A549 (cell line): ENCODE measurements around the gene AP5B1.

ENCODE experiments used
- CBX8 ChIP-seq: fragments of 200-600 bp; sonication (generic); IDR thresholded peaks from 2 replicates; pipeline ENCODE4 v1.6.1; 2016
- CHD2 ChIP-seq: fragments of 150-350 bp; IDR thresholded peaks from 2 replicates; pipeline ENCODE4 v1.6.1; 2014; ENCODE audit warnings: low read length; ENCODE audit not compliant: partially characterized antibody
- EP300 ChIP-seq, 2 experiments: fragments of >200 bp; sonication (Bioruptor Twin); formaldehyde crosslinking; IDR thresholded peaks; 2 replicates in 1 of 2; 3 replicates in 1 of 2; pipeline ENCODE4 v1.6.1; 2016 to 2017
- MAX ChIP-seq: IDR thresholded peaks from 2 replicates; pipeline ENCODE4 v1.6.1; 2012
- MAZ ChIP-seq: fragments of 150-350 bp; IDR thresholded peaks from 2 replicates; pipeline ENCODE4 v1.6.1; 2014; ENCODE audit warnings: antibody characterized with exemption, low read depth, low read length, borderline replicate concordance
- MYC ChIP-seq: IDR thresholded peaks from 2 replicates; pipeline ENCODE4 v1.6.1; 2012; ENCODE audit warnings: mild to moderate bottlenecking, inconsistent platforms, low read length, improper control_type of control experiment, borderline replicate concordance
- POLR2A ChIP-seq: IDR thresholded peaks from 2 replicates; pipeline ENCODE4 v1.6.1; 2012; ENCODE audit warnings: mild to moderate bottlenecking, low read length
- RAD21 ChIP-seq, 2 experiments: fragments of >200 bp in 1 of 2; sonication (Bioruptor Twin) in 1 of 2; formaldehyde crosslinking in 1 of 2; IDR thresholded peaks in 1 of 2; conservative IDR thresholded peaks in 1 of 2; 2 replicates in 1 of 2; 3 replicates in 1 of 2; pipeline ENCODE4 v1.6.1; 2012 to 2018; ENCODE audit warnings: inconsistent platforms in 1 of 2
- RCOR1 ChIP-seq: fragments of 150-350 bp; IDR thresholded peaks from 2 replicates; pipeline ENCODE4 v1.6.1; 2014; ENCODE audit warnings: antibody characterized with exemption, low read length, low read depth
- USF2 ChIP-seq: fragments of 450-650 bp; IDR thresholded peaks from 2 replicates; pipeline ENCODE4 v1.6.1; 2014; ENCODE audit warnings: antibody characterized with exemption
- ZC3H11A ChIP-seq: fragments of 450-650 bp; IDR thresholded peaks from 2 replicates; pipeline ENCODE4 v1.6.1; 2014; ENCODE audit warnings: antibody characterized with exemption, mild to moderate bottlenecking
- TF ChIP-seq, protein P1 (sequence below): fragments of >200 bp; sonication (Bioruptor Twin); formaldehyde crosslinking; IDR thresholded peaks from 3 replicates; pipeline ENCODE4 v1.5.1; 2016

DNA sequence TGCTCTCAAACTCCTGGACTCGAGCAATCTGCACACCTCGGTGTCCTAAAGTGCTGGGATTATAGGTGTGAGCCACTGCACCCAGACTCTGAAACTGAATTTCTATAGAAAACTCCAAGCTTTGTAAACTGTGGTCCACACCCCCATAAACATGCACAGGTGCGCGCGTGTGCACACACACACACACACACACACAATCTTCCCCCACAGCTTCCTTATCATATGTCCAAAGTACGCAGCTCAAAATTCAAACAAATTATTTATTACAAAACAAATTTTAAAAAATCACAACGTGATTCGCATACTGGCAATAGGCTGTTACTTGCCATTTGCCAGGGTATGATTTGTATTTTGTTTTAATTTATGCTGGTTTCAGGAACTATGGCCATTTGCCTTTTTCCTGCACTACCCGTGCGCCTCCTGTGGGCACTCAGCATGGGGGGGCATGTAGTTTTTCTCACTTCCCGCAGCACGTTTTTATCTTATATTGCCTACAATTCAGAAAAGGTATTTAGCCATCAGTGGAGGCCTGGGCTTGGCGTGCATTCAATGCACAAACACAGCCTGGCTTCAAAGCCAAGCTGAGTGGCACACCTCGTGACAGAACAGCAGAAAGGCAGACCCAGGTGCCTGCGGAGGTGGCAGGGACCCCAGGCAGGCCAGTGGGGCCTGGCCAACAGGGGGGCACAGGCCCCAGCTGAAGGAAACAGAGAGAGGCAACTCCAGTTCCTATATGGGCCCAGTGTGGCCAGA lies 42.2 kb upstream of the AP5B1 start:
- TF ChIP-seq EP300 (IDR thresholded peaks at IDR 0.05) (no peak), POLR2A (no peak), MAZ (no peak), RCOR1 (no peak), USF2 (no peak), CBX8 (no peak), ZC3H11A (no peak), RAD21 (conservative IDR thresholded peaks at IDR 0.05 in 1 of 2, IDR thresholded peaks at IDR 0.05 in 1 of 2) (no peak), MYC (no peak), CHD2 (no peak), MAX (no peak)
- TF ChIP-seq, protein P1, sequence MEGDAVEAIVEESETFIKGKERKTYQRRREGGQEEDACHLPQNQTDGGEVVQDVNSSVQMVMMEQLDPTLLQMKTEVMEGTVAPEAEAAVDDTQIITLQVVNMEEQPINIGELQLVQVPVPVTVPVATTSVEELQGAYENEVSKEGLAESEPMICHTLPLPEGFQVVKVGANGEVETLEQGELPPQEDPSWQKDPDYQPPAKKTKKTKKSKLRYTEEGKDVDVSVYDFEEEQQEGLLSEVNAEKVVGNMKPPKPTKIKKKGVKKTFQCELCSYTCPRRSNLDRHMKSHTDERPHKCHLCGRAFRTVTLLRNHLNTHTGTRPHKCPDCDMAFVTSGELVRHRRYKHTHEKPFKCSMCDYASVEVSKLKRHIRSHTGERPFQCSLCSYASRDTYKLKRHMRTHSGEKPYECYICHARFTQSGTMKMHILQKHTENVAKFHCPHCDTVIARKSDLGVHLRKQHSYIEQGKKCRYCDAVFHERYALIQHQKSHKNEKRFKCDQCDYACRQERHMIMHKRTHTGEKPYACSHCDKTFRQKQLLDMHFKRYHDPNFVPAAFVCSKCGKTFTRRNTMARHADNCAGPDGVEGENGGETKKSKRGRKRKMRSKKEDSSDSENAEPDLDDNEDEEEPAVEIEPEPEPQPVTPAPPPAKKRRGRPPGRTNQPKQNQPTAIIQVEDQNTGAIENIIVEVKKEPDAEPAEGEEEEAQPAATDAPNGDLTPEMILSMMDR, result no peak
